Natural killer cell (primary cell): ENCODE data around the gene KYNU. TPM values are rescaled to one million over a fixed set of nuclear protein-coding genes. Genes with fewer than 3 reads are reported as not detected.

Source experiments
- ATAC-seq, 3 donors: fragments of 150-1000 bp in 2 of 3; fragments of 200-7000 bp in 1 of 3; cut with Tn5 transposase; 1 replicate in 1 of 3; 2 replicates in 2 of 3; pipeline ENCODE4 v1.10.0; 2021; ENCODE audit warnings: mild to moderate bottlenecking in 2 of 3, moderate library complexity in 2 of 3
- DNase-seq, 2 donors: peaks; one replicate each; pipeline versions ENCODE4 v3.0.0 to v3.0.0-alpha.2; 2013 to 2021; ENCODE audit warnings: mixed read lengths in 1 of 2
- H3K27ac ChIP-seq: one replicate; pipeline ENCODE4 v1.5.1; 2013; ENCODE audit warnings: mild to moderate bottlenecking, low read length
- H3K27me3 ChIP-seq: one replicate; pipeline ENCODE4 v1.6.1; 2013; ENCODE audit warnings: low read length; ENCODE audit not compliant: control insufficient read depth, insufficient read depth
- H3K36me3 ChIP-seq: one replicate; pipeline ENCODE4 v1.6.1; 2013; ENCODE audit warnings: low read length; ENCODE audit not compliant: control insufficient read depth, insufficient read depth
- H3K4me1 ChIP-seq: one replicate; pipeline ENCODE4 v1.6.1; 2013; ENCODE audit warnings: low read length; ENCODE audit not compliant: control insufficient read depth, insufficient read depth
- H3K4me3 ChIP-seq: one replicate; pipeline ENCODE4 v1.5.1; 2013; ENCODE audit warnings: low read length
- H3K9me3 ChIP-seq: one replicate; pipeline ENCODE4 v1.6.1; 2013; ENCODE audit warnings: low read length; ENCODE audit not compliant: control insufficient read depth, insufficient read depth
- H3K27ac Mint-ChIP-seq, 2 donors: one replicate each; pipeline ENCODE4 v1.8.0; 2022; ENCODE audit warnings: mild to moderate bottlenecking in 2 of 2, mixed read lengths in 2 of 2, moderate library complexity in 1 of 2
- H3K27me3 Mint-ChIP-seq, 2 donors: one replicate each; pipeline ENCODE4 v1.8.0; 2022; ENCODE audit warnings: low read depth in 2 of 2, mixed read lengths in 2 of 2
- H3K36me3 Mint-ChIP-seq: one replicate; pipeline ENCODE4 v1.8.0; 2022; ENCODE audit warnings: mixed read lengths
- H3K4me1 Mint-ChIP-seq, 2 donors: one replicate each; pipeline ENCODE4 v1.8.0; 2022; ENCODE audit warnings: mixed read lengths in 2 of 2
- H3K4me3 Mint-ChIP-seq: one replicate; pipeline ENCODE4 v1.8.0; 2022; ENCODE audit warnings: mild to moderate bottlenecking, moderate library complexity, mixed read lengths
- H3K9me3 Mint-ChIP-seq, 2 donors: one replicate each; pipeline ENCODE4 v1.8.0; 2022; ENCODE audit warnings: mixed read lengths in 2 of 2
- CTCF ChIP-seq: fragments of 200-600 bp; IDR thresholded peaks from one replicate; pipeline ENCODE4 v1.8.0; 2022; ENCODE audit warnings: antibody characterized with exemption
- WGBS: methylation state at CpG from one replicate; pipeline ENCODE4 v1.1.7; 2013; ENCODE audit warnings: missing lambda C conversion rate; ENCODE audit not compliant: insufficient coverage; 5-methylcytosine and 5-hydroxymethylcytosine counted together
- intact Hi-C: fragments of 100-400 bp; cut with micrococcal nuclease; formaldehyde crosslinking; loops from one replicate; pipeline ENCODE4 v1.14.2; 2022
- total RNA-seq, 4 donors: library from RNA; stranded (reverse); fragments of 120-200 nt in 1 of 4; gene quantifications; one replicate each; pipeline versions ENCODE4 v1.2.3 to v1.2.4, GENCODE V29; 2013 to 2022

KYNU gene
- total RNA-seq, 3 donors from 2014 or later (not counting 1 experiment from before 2014, with no cell fraction given) = 0.82 to 3.6 (median 3.3) TPM

DNA sequence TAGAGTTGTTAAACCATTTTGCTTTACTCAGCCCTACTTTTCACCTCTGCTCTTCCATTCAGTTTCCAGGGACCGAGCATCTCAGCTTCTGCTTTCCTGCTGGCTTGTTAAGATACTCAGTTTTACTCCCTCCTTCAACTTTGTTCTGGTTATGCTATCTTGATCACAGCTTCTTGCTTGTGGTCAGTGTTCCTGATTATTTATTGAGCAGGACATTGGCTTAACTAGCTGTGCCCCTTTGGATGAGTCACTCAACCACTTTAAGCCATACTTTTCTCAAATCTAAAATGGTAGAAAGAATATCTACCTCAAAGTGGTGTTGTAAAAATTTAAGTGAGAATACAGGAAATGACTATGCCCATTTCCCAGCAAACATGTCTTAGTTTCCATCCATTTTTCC is 124.0 kb downstream of the KYNU start:
- no peak for TF ChIP-seq CTCF
- intact Hi-C loops = no loop called here
- Mint-ChIP-seq H3K36me3 (no peaks in the 10 kb centered on the region), H3K4me1 (no peaks in the 10 kb centered on the region), H3K27ac (no peak overlapping the region), H3K9me3 (no peaks in the 10 kb centered on the region), H3K4me3 (no peak overlapping the region), H3K27me3 (peaks cover 6 to 22% of the 10 kb centered on the region in 2 donors)
- ATAC-seq (no peak), DNase-seq (no peak)
- Histone ChIP-seq H3K4me1 (no peaks in the 10 kb centered on the region), H3K27ac (no peak overlapping the region), H3K36me3 (no peaks in the 10 kb centered on the region), H3K27me3 (peaks cover 3% of the 10 kb centered on the region), H3K9me3 (no peaks in the 10 kb centered on the region), H3K4me3 (no peak overlapping the region)
- WGBS = 100% methylated on average over 1 of the region's 1 CpG

DNA sequence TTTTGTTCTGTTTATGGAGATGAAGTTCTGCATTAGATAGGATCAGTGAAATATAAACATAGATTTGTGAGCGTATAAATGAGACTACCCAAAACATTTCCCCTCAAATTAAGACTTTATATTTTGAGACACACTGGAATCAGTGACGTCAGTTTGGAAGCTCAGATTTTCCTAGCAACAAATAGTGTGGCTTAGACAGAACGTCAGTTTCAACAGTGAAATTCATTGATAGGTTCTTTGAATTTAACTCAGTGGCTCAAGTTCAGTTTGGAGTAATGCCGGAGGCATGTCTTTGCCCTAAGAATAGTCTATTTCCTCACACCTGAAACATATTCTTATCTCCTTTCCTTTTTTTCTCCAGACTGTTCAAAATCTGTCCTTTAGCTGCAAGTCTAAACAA is 138.2 kb downstream of the KYNU start:
- intact Hi-C loops = no loop called here
- ATAC-seq (no peak), DNase-seq (no peak)
- Histone ChIP-seq H3K36me3 (no peaks in the 10 kb centered on the region), H3K4me3 (no peak overlapping the region), H3K27me3 (no peaks in the 10 kb centered on the region), H3K9me3 (no peaks in the 10 kb centered on the region), H3K27ac (no peak overlapping the region), H3K4me1 (no peaks in the 10 kb centered on the region)
- H3K9me3 Mint-ChIP-seq = peaks cover 0 to 2% of the 10 kb centered on the region in 2 donors
- no peaks in the 10 kb centered on the region for H3K36me3 Mint-ChIP-seq
- H3K4me3 Mint-ChIP-seq = no peak overlapping the region
- H3K27me3 Mint-ChIP-seq = peaks cover 0 to 14% of the 10 kb centered on the region in 2 donors
- no peak overlapping the region for H3K27ac Mint-ChIP-seq
- WGBS = 81% methylated on average over 4 of the region's 4 CpGs
- H3K4me1 Mint-ChIP-seq = peaks cover 0 to 3% of the 10 kb centered on the region in 2 donors
- no peak for TF ChIP-seq CTCF

DNA sequence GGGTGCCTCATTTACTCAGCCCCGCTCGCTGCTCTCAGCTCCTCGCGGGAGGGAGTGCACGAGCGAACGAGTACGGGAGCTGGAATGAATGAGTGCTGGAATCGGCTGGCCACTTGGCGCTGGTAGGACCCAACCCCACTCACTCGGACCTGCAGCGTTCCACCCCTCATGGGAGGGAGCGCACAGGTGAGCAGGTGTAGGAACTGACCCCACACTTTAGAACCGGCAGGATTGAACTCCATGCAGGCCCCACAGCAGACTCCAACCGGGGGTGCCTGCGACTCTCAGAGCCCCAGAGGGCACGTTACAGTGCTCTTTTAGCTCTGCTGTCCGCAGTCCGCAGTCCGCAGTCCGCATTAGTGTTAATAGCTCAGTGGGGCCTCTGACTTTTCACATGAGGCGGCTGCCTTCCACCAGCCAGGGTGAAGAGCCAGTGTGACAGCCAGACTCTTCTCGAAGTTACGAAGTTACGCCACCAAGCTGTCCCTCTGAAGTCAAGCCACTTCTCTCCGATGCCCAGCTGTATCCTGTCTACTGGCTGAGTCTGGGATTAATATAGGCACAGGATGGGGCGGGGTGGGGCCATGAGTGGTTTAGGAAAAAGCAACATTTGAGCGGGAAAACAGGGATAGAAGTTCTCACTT is 149.1 kb downstream of the KYNU start:
- intact Hi-C loops = no loop called here

More for the DNA sequence above, 149.1 kb downstream of the KYNU start:
- Histone ChIP-seq H3K36me3 (no peaks in the 10 kb centered on the region), H3K27me3 (peaks cover 4% of the 10 kb centered on the region), H3K4me3 (no peak overlapping the region), H3K27ac (no peak overlapping the region), H3K9me3 (no peaks in the 10 kb centered on the region), H3K4me1 (no peaks in the 10 kb centered on the region)
- Mint-ChIP-seq H3K27me3 (peaks cover 19 to 38% of the 10 kb centered on the region in 2 donors), H3K4me1 (no peaks in the 10 kb centered on the region), H3K27ac (no peak overlapping the region), H3K4me3 (no peak overlapping the region), H3K9me3 (no peaks in the 10 kb centered on the region), H3K36me3 (no peaks in the 10 kb centered on the region)
- ATAC-seq (no peak), DNase-seq (no peak)
- TF ChIP-seq CTCF = no peak
- WGBS = 73% methylated on average over 28 of the region's 28 CpGs
